Uterus (tissue), 4 donors: ENCODE results near the gene COL19A1. TPM values are rescaled to one million over a fixed set of nuclear protein-coding genes. Genes with fewer than 3 reads are reported as not detected.

Experiments used
- DNase-seq, 2 donors: peaks; one replicate each; pipeline ENCODE4 v3.0.0-alpha.2; 2019 to 2020
- H3K27ac ChIP-seq, 2 donors: fragments of 200-600 bp; sonication (generic); 1 replicate in 1 of 2; 2 replicates in 1 of 2; pipeline ENCODE4 v1.5.1; 2016 to 2018
- H3K27me3 ChIP-seq, 2 donors: fragments of 200-600 bp; sonication (generic); one replicate each; pipeline ENCODE4 v1.5.1; 2018 to 2019; ENCODE audit warnings: control low read depth in 1 of 2
- H3K36me3 ChIP-seq, 2 donors: fragments of 200-600 bp; sonication (generic); one replicate each; pipeline ENCODE4 v1.5.1; 2019; ENCODE audit warnings: control low read depth in 1 of 2
- H3K4me1 ChIP-seq, 2 donors: fragments of 200-600 bp; sonication (generic); one replicate each; pipeline ENCODE4 v1.5.1; 2018 to 2019; ENCODE audit warnings: control low read depth in 1 of 2
- H3K4me3 ChIP-seq, 2 donors: fragments of 200-600 bp; sonication (generic); 1 replicate in 1 of 2; 2 replicates in 1 of 2; pipeline ENCODE4 v1.5.1; 2018 to 2019; ENCODE audit warnings: mild to moderate bottlenecking in 1 of 2
- H3K9me3 ChIP-seq, 2 donors: fragments of 200-600 bp; sonication (generic); one replicate each; pipeline ENCODE4 v1.5.1; 2019; ENCODE audit warnings: control low read depth in 1 of 2
- CTCF ChIP-seq, 4 experiments: fragments of 200-600 bp in 2 of 4; fragments of 450-650 bp in 2 of 4; sonication (generic) in 2 of 4; IDR thresholded peaks; one replicate each; pipeline ENCODE4 v1.5.1; 2016 to 2019; ENCODE audit warnings: antibody characterized with exemption in 4 of 4, mild to moderate bottlenecking in 2 of 4, moderate library complexity in 1 of 4
- POLR2A ChIP-seq, 2 donors: fragments of 450-650 bp; IDR thresholded peaks; one replicate each; pipeline ENCODE4 v1.6.1; 2016; ENCODE audit warnings: antibody characterized with exemption in 2 of 2, mild to moderate bottlenecking in 1 of 2, moderate library complexity in 1 of 2
- intact Hi-C: fragments of 100-400 bp; cut with DNase I; formaldehyde crosslinking; loops from one replicate; pipeline ENCODE4 v1.15.1; 2023; ENCODE audit warnings: low total_unique reads
- total RNA-seq, 4 donors: library from RNA; depleted of rRNA in 3 of 4; stranded (reverse); fragments of >200 nt in 3 of 4; gene quantifications; one replicate each; pipeline versions ENCODE4 v1.1.0 to v1.2.4, GENCODE V29; 2014 to 2023
- donor health status: DM: yes; HTN: yes; CAD: no.

COL19A1 gene
- total RNA-seq, 4 donors from 2014 or later, result under 0.01 to 0.28 TPM; not detected in 2

- TF ChIP-seq CTCF (IDR thresholded peaks at IDR 0.05), result no peak
- no peak for TF ChIP-seq POLR2A (IDR thresholded peaks at IDR 0.05)
- no peak for DNase-seq
- no peaks in the 10 kb centered on the region for H3K4me1 ChIP-seq
- H3K4me3 ChIP-seq, result no peak overlapping the region
- no peaks in the 10 kb centered on the region for H3K36me3 ChIP-seq
- H3K27me3 ChIP-seq, result no peaks in the 10 kb centered on the region
- intact Hi-C loops, result no loop called here
- H3K27ac ChIP-seq, result no peak overlapping the region
- no peaks in the 10 kb centered on the region for H3K9me3 ChIP-seq
These were observed 355.5 kb downstream of the COL19A1 start for GRCh38 chr6:70221715-70222438.

- no peak for DNase-seq
- H3K9me3 ChIP-seq, result no peaks in the 10 kb centered on the region
- H3K4me3 ChIP-seq, result no peak overlapping the region
- no peaks in the 10 kb centered on the region for H3K27me3 ChIP-seq
- H3K4me1 ChIP-seq, result no peaks in the 10 kb centered on the region
- TF ChIP-seq POLR2A (IDR thresholded peaks at IDR 0.05), result no peak
- no peak for TF ChIP-seq CTCF (IDR thresholded peaks at IDR 0.05)
- no peaks in the 10 kb centered on the region for H3K36me3 ChIP-seq
- intact Hi-C loops, result no loop called here
- H3K27ac ChIP-seq, result no peak overlapping the region
These were observed 356.0 kb downstream of the COL19A1 start for GRCh38 chr6:70222439-70222749.

- Histone ChIP-seq H3K27ac (no peak overlapping the region), H3K27me3 (no peaks in the 10 kb centered on the region), H3K9me3 (no peaks in the 10 kb centered on the region), H3K4me1 (no peaks in the 10 kb centered on the region), H3K36me3 (no peaks in the 10 kb centered on the region), H3K4me3 (no peak overlapping the region)
- DNase-seq, result no peak
- TF ChIP-seq CTCF (IDR thresholded peaks at IDR 0.05), result no peak
- intact Hi-C loops, result no loop called here
These were observed 358.7 kb downstream of the COL19A1 start for GRCh38 chr6:70225055-70225454.

- no peaks in the 10 kb centered on the region for H3K9me3 ChIP-seq
- TF ChIP-seq CTCF (IDR thresholded peaks at IDR 0.05), result no peak
- no peak for TF ChIP-seq POLR2A (IDR thresholded peaks at IDR 0.05)
- intact Hi-C loops, result no loop called here
- H3K27me3 ChIP-seq, result no peaks in the 10 kb centered on the region
- H3K36me3 ChIP-seq, result no peaks in the 10 kb centered on the region
- no peak overlapping the region for H3K4me3 ChIP-seq
- no peaks in the 10 kb centered on the region for H3K4me1 ChIP-seq
- no peak for DNase-seq
- no peak overlapping the region for H3K27ac ChIP-seq
These were observed 365.0 kb downstream of the COL19A1 start for GRCh38 chr6:70231311-70231710.

GRCh38 chr6:70234561-70235236 lies 368.3 kb downstream of the COL19A1 start:
- no peak for TF ChIP-seq POLR2A (IDR thresholded peaks at IDR 0.05)
- TF ChIP-seq CTCF (IDR thresholded peaks at IDR 0.05), result no peak
- intact Hi-C loops, result no loop called here
- H3K4me3 ChIP-seq, result no peak overlapping the region
- no peaks in the 10 kb centered on the region for H3K36me3 ChIP-seq
- H3K27ac ChIP-seq, result no peak overlapping the region
- no peaks in the 10 kb centered on the region for H3K9me3 ChIP-seq
- no peak for DNase-seq
- no peaks in the 10 kb centered on the region for H3K4me1 ChIP-seq
- no peaks in the 10 kb centered on the region for H3K27me3 ChIP-seq
